Activated naive CD4-positive, alpha-beta T cell treated with anti-CD3 and anti-CD28 coated beads, Interleukin-2, amount 50 U/mL, for 72 hours (primary cell): Measurements from ENCODE around the gene EPDR1. TPM values are rescaled to one million over a fixed set of nuclear protein-coding genes. Genes with fewer than 3 reads are reported as not detected.
A peak's percentile ranks its signal among the peaks of the same experiment; 100 is the strongest.

Experiments
- ATAC-seq, 2 donors: fragments of 150-1000 bp; cut with Tn5 transposase; 2 replicates each; pipeline ENCODE4 v1.10.0; 2021; ENCODE audit warnings: mild to moderate bottlenecking in 2 of 2, moderate library complexity in 2 of 2
- DNase-seq, 2 donors: peaks; one replicate each; pipeline ENCODE4 v3.0.0; 2021 to 2022; ENCODE audit warnings: low spot score in 2 of 2
- H3K27ac Mint-ChIP-seq, 2 donors: one replicate each; pipeline ENCODE4 v1.8.0; 2022; ENCODE audit warnings: mild to moderate bottlenecking in 2 of 2, mixed read lengths in 2 of 2
- H3K36me3 Mint-ChIP-seq, 2 donors: one replicate each; pipeline ENCODE4 v1.8.0; 2022; ENCODE audit warnings: mixed read lengths in 2 of 2
- H3K9me3 Mint-ChIP-seq, 2 donors: one replicate each; pipeline ENCODE4 v1.8.0; 2022; ENCODE audit warnings: mixed read lengths in 2 of 2
- total RNA-seq, 2 donors: library from RNA; stranded (reverse); gene quantifications; one replicate each; pipeline ENCODE4 v1.2.3, GENCODE V29; 2022

Gene EPDR1
- total RNA-seq: under 1 TPM; 0.66 to 0.82 TPM

- H3K36me3 Mint-ChIP-seq: peaks cover 0 to 5% of the 10 kb centered on the region in 2 donors
- DNase-seq: peak in 1 of 2 donors; percentile 18
- ATAC-seq: peak; percentile 57 to 59
- no peaks in the 10 kb centered on the region for H3K9me3 Mint-ChIP-seq
- no peak within 1 kb of the TSS for H3K27ac Mint-ChIP-seq
Measured at GRCh38 chr7:37920305-37920848, at the start of gene EPDR1. Gene EPDR1, plus strand, starts transcription at chr7:37920640. Its CDS starts 300 bp downstream, at chr7:37920940.

- no peaks in the 10 kb centered on the region for H3K36me3 Mint-ChIP-seq
- ATAC-seq (no peak), DNase-seq (no peak)
- H3K9me3 Mint-ChIP-seq: no peaks in the 10 kb centered on the region
- H3K27ac Mint-ChIP-seq: no peak overlapping the region
Measured at GRCh38 chr7:37882086-37882485, 38.4 kb upstream of the EPDR1 start.

- no peak overlapping the region for H3K27ac Mint-ChIP-seq
- no peak for DNase-seq
- H3K36me3 Mint-ChIP-seq: no peaks in the 10 kb centered on the region
- no peak for ATAC-seq
- H3K9me3 Mint-ChIP-seq: no peaks in the 10 kb centered on the region
Measured at GRCh38 chr7:37893359-37893758, 27.1 kb upstream of the EPDR1 start.

GRCh38 chr7:37894671-37895070 lies 25.8 kb upstream of the EPDR1 start:
- DNase-seq: no peak
- Mint-ChIP-seq H3K27ac (no peak overlapping the region), H3K36me3 (no peaks in the 10 kb centered on the region), H3K9me3 (no peaks in the 10 kb centered on the region)
- ATAC-seq: no peak

DNA sequence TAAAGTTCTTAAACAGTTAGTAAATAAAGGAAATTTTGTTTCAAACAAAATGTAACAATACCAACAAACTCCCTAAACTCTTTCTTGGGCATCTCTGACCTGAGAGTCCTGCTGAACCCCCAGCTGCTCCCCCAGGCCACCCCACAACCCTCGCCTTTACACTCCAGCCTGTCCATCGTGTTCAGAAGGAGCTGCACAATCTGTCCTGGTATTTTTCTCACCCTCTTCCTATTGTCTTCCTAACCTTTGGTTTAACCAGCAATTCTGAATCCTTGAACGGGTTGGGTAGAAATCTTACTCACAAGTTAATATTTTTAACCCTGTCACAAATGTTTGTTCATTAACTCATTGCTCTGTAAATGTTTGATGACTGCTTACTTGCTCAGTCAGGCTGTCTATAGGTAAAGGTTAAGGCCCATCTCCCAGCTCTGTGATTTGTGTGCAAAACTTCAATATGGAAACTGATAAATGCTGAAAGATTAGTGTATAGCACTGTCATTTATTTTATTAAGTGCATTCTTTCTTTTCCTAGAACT lies 20.7 kb upstream of the EPDR1 start:
- DNase-seq (no peak), ATAC-seq (no peak)
- H3K27ac Mint-ChIP-seq: no peak overlapping the region
- no peaks in the 10 kb centered on the region for H3K9me3 Mint-ChIP-seq
- no peaks in the 10 kb centered on the region for H3K36me3 Mint-ChIP-seq

GRCh38 chr7:37901236-37901827 lies 19.1 kb upstream of the EPDR1 start:
- no peaks in the 10 kb centered on the region for H3K9me3 Mint-ChIP-seq
- no peaks in the 10 kb centered on the region for H3K36me3 Mint-ChIP-seq
- H3K27ac Mint-ChIP-seq: no peak overlapping the region
- DNase-seq (no peak), ATAC-seq (no peak)

- Mint-ChIP-seq H3K27ac (no peak overlapping the region), H3K36me3 (no peaks in the 10 kb centered on the region), H3K9me3 (no peaks in the 10 kb centered on the region)
- no peak for ATAC-seq
- no peak for DNase-seq
Measured at GRCh38 chr7:37901890-37902524, 18.4 kb upstream of the EPDR1 start.

DNA sequence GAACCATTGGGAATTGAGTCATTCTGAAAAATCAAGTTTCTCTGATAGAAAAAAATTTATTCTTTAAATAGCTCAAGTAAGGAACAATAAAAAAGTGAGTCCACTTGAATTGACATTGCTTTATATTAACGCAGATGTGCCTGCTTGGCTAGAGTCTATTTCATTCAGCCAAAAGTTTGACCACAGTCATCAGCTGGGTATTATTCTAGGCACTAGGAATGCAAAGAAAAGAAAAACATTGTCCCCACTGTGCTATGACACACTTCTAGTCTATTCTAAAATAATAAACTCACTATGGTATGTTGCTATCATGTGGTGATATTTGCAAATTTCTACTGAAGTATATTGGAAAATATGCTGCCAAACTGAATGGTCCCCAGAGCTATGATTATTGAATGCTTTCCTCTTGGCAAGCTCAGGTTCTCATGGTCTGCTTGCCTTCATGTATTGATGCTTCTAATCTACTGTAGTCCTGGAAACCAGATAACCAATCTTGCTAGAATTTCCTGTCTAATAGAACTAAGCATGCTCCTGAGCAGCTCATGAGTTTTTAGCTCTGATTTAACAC lies 12.1 kb upstream of the EPDR1 start:
- no peak overlapping the region for H3K27ac Mint-ChIP-seq
- ATAC-seq (no peak), DNase-seq (no peak)
- no peaks in the 10 kb centered on the region for H3K9me3 Mint-ChIP-seq
- H3K36me3 Mint-ChIP-seq: no peaks in the 10 kb centered on the region

DNA sequence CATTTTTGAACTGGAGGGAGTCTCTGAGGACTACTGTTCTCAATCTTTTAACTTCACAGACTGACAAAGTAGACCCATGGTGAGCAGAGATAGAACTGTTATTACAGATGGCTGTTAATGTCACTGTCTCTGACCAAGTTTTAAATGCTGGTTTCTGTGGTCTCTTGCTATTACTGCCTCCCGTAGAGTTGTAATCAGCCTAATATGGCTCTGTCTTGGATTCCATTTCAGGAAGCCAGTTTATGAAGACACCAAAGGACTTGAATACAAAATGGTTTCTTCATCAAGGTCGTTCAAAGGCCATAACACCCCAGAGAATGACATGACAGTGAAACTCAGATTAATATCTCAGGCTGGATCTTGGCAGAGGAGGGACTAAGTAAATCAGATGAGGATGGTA lies 7.7 kb upstream of the EPDR1 start:
- Mint-ChIP-seq H3K27ac (no peak overlapping the region), H3K36me3 (no peaks in the 10 kb centered on the region), H3K9me3 (no peaks in the 10 kb centered on the region)
- ATAC-seq: no peak
- no peak for DNase-seq

GRCh38 chr7:37915438-37915837 lies 5.0 kb upstream of the EPDR1 start:
- ATAC-seq (peak in 1 of 2 donors; percentile 67), DNase-seq (no peak)
- no peaks in the 10 kb centered on the region for H3K9me3 Mint-ChIP-seq
- no peak overlapping the region for H3K27ac Mint-ChIP-seq
- H3K36me3 Mint-ChIP-seq: peaks cover 0 to 4% of the 10 kb centered on the region in 2 donors

GRCh38 chr7:37916017-37916672 lies 4.3 kb upstream of the EPDR1 start:
- peak in 1 of 2 donors; percentile 31 for ATAC-seq
- Mint-ChIP-seq H3K27ac (no peak overlapping the region), H3K9me3 (no peaks in the 10 kb centered on the region), H3K36me3 (peaks cover 0 to 5% of the 10 kb centered on the region in 2 donors)
- DNase-seq: no peak

DNA sequence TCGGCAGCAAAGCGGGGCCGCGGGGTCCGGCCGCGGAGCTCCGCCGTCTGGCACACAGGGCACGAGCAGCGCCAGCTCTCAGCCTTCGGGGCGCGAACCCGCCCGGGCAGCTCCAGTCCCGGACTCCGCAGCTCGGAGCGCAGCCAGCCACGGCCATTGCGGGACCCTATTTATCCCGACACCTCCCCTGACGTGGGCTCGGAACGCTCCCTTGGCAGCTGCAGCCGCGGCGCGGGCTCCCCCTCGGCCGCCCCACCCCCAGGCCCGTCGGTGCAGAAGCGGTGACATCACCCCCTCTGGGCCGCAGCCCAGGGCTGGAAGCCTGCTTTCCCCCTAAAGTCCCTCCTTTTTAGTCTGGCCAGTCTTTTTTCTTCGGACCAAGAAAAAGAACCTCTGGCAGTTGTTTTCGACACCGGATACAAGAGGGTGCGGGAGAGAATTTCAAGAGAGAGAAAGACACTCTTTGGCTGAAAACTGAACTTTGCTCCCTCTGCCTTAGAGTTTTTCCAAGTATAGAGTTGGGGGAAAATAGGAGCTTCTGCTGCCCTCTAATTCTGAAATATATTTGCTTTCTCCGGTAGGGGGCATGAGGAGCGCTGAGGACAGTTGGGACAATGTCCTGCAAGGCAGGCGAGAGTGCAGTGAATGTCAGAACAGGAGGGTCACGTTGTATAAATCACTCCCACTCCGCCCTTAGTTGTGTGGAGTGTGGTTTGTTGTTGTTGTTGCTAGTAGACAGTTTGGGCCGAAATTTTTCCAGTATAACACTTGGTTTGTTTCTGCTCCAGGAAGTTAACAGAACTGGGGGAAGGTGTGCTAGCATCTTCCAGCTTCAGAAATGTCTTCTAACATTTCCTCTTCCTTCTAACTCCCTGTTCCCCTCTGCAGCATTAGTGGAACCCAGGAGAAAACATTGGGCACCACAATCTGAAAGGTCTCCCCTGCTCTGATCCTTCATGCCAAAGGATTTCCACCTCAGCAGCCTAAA lies 3.5 kb upstream of the EPDR1 start, which contains the start of gene SFRP4:
SFRP4 (minus strand) TSS at position 145 of the 988 bp plus-strand sequence. CDS start 280 bp downstream, outside the sequence.
- Mint-ChIP-seq H3K9me3 (no peaks in the 10 kb centered on the region), H3K36me3 (peaks cover 0 to 5% of the 10 kb centered on the region in 2 donors), H3K27ac (no peak within 1 kb of the TSS)
- ATAC-seq: peak in 1 of 2 donors; percentile 26
- DNase-seq: no peak

GRCh38 chr7:37918526-37918925 lies 1.9 kb upstream of the EPDR1 start:
- DNase-seq: no peak
- Mint-ChIP-seq H3K27ac (no peak overlapping the region), H3K9me3 (no peaks in the 10 kb centered on the region), H3K36me3 (peaks cover 0 to 5% of the 10 kb centered on the region in 2 donors)
- ATAC-seq: no peak

DNA sequence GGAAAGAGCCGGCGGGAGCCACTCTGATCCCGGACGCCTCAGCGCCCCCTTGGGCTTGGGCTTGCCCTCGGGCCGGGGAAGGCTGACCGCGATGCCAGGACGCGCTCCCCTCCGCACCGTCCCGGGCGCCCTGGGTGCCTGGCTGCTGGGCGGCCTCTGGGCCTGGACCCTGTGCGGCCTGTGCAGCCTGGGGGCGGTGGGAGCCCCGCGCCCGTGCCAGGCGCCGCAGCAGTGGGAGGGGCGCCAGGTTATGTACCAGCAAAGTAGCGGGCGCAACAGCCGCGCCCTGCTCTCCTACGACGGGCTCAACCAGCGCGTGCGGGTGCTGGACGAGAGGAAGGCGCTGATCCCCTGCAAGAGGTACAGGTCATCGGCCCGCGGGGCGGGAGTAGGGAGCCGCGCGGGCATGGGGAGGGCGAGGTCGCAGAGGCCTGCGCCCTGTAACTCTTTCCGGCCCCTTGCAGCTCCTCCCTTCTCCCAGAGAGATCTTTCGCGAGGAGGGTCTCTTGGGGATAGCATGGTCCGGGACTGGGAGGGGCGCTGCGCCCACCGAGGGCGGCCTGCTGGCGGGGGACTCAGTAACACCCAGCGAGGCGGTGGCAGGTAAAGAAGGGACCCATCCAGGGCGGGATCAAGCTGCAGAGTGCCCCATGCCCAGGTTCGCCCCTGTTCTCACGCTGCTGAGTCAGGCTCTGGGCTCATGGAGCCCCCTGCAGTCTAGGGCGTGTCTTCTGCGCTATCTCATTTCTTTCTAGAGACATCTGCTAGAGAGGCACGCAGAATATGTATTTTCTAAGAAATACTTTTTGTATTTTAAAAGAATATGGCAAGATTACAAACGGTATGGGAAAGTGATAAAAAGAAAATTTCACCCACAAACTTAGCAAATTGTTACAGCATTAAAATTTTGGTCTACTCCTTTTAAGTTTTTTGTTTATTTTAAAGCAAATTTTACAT lies 687 bp downstream of the EPDR1 start:
- H3K36me3 Mint-ChIP-seq: peaks cover 0 to 5% of the 10 kb centered on the region in 2 donors
- peaks cover 0 to 1% of the 10 kb centered on the region in 2 donors for H3K9me3 Mint-ChIP-seq
- DNase-seq: peak; percentile 19 to 57

DNA sequence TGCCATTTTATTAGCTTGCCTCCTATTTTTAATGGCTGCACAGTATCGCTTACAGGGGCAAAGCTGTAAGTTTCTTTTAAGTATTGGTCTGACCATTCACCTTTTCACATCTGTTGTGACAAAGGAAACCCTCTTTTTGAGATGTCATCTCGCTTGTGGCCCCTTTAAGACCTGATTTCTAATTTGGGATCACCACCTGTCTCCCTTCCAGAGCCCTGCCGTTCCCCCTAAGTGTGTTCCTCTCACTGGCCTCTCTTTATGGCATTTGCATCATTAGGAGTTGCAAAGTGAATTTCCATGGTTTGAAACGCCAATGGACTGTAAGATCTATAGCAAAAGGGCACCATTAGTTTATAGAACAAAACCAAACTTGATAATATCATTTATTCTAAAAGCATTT lies 1.4 kb downstream of the EPDR1 start:
- ATAC-seq: no peak
- Mint-ChIP-seq H3K9me3 (peaks cover 0 to 3% of the 10 kb centered on the region in 2 donors), H3K27ac (no peak overlapping the region), H3K36me3 (peaks cover 0 to 5% of the 10 kb centered on the region in 2 donors)
- no peak for DNase-seq

More for the DNA sequence above, 687 bp downstream of the EPDR1 start:
- no peak overlapping the region for H3K27ac Mint-ChIP-seq
- peak; percentile 61 to 63 for ATAC-seq
